Liver (tissue), 9 donors: ENCODE results near the gene PLB1. TPM values are rescaled to one million over a fixed set of nuclear protein-coding genes. Genes with fewer than 3 reads are reported as not detected.

Experiments used
- DNase-seq: peaks from one replicate; pipeline ENCODE4 v3.0.0-alpha.2; 2017; ENCODE audit warnings: low spot score
- H3K27ac ChIP-seq, 2 donors: one replicate each; pipeline ENCODE4 v1.7.0; 2013; ENCODE audit warnings: inconsistent platforms in 2 of 2, low read length in 2 of 2, control low read depth in 1 of 2, low read depth in 1 of 2, mild to moderate bottlenecking in 1 of 2
- H3K27me3 ChIP-seq, 4 donors: one replicate each; pipeline versions ENCODE4 v1.6.1 to v1.7.0; 2013; ENCODE audit warnings: low read length in 3 of 4, inconsistent platforms in 1 of 4, mild to moderate bottlenecking in 1 of 4, moderate library complexity in 1 of 4; ENCODE audit not compliant: control insufficient read depth in 4 of 4, insufficient read depth in 4 of 4
- H3K36me3 ChIP-seq, 4 donors: one replicate each; pipeline versions ENCODE4 v1.6.1 to v1.7.0; 2013; ENCODE audit warnings: low read length in 3 of 4, mild to moderate bottlenecking in 3 of 4, low read depth in 1 of 4, moderate library complexity in 1 of 4; ENCODE audit not compliant: control insufficient read depth in 4 of 4, insufficient read depth in 3 of 4
- H3K4me1 ChIP-seq, 4 donors: one replicate each; pipeline versions ENCODE4 v1.6.1 to v1.7.0; 2013; ENCODE audit warnings: low read length in 3 of 4, mild to moderate bottlenecking in 3 of 4, moderate library complexity in 1 of 4; ENCODE audit not compliant: control insufficient read depth in 4 of 4, insufficient read depth in 4 of 4
- H3K4me3 ChIP-seq, 3 donors: one replicate each; pipeline versions ENCODE4 v1.6.1 to v1.7.0; 2013; ENCODE audit warnings: low read length in 3 of 3, control low read depth in 1 of 3, low read depth in 1 of 3, mild to moderate bottlenecking in 1 of 3
- H3K9ac ChIP-seq, 2 donors: one replicate each; pipeline ENCODE4 v1.7.0; 2013; ENCODE audit warnings: low read length in 2 of 2, mild to moderate bottlenecking in 2 of 2, moderate library complexity in 2 of 2, control low read depth in 1 of 2, low read depth in 1 of 2
- H3K9me3 ChIP-seq, 4 donors: one replicate each; pipeline versions ENCODE4 v1.6.1 to v1.7.0; 2013; ENCODE audit warnings: low read length in 3 of 4; ENCODE audit not compliant: control insufficient read depth in 4 of 4
- ATF3 ChIP-seq: IDR thresholded peaks from 2 replicates; pipeline ENCODE4 v1.6.1; 2016; ENCODE audit warnings: antibody characterized with exemption
- EGR1 ChIP-seq, 2 donors: IDR thresholded peaks; 2 replicates each; pipeline ENCODE4 v1.6.1; 2016 to 2018; ENCODE audit warnings: antibody characterized with exemption in 2 of 2, low read depth in 2 of 2
- FOXA1 ChIP-seq: IDR thresholded peaks from 2 replicates; pipeline ENCODE4 v1.6.1; 2016; ENCODE audit warnings: antibody characterized with exemption
- FOXA2 ChIP-seq: IDR thresholded peaks from 2 replicates; pipeline ENCODE4 v1.6.1; 2016; ENCODE audit warnings: antibody characterized with exemption
- GABPA ChIP-seq, 2 donors: IDR thresholded peaks in 1 of 2; conservative IDR thresholded peaks in 1 of 2; 2 replicates each; pipeline ENCODE4 v1.6.1; 2016; ENCODE audit warnings: antibody characterized with exemption in 2 of 2, mild to moderate bottlenecking in 1 of 2, moderate library complexity in 1 of 2
- HNF4A ChIP-seq, 2 donors: conservative IDR thresholded peaks; 2 replicates each; pipeline ENCODE4 v1.6.1; 2016; ENCODE audit warnings: antibody characterized with exemption in 2 of 2, mild to moderate bottlenecking in 2 of 2
- HNF4G ChIP-seq: IDR thresholded peaks from 2 replicates; pipeline ENCODE4 v1.6.1; 2016; ENCODE audit warnings: antibody characterized with exemption
- MAX ChIP-seq: IDR thresholded peaks from 2 replicates; pipeline ENCODE4 v1.6.1; 2016; ENCODE audit warnings: antibody characterized with exemption
- NR2F2 ChIP-seq: IDR thresholded peaks from 2 replicates; pipeline ENCODE4 v1.6.1; 2016; ENCODE audit warnings: antibody characterized with exemption
- RAD21 ChIP-seq, 2 donors: IDR thresholded peaks; 2 replicates each; pipeline ENCODE4 v1.6.1; 2016; ENCODE audit warnings: antibody characterized with exemption in 2 of 2, mild to moderate bottlenecking in 2 of 2
- REST ChIP-seq: IDR thresholded peaks from 2 replicates; pipeline ENCODE4 v1.6.1; 2016; ENCODE audit warnings: antibody characterized with exemption, mild to moderate bottlenecking
- RXRA ChIP-seq, 2 donors: IDR thresholded peaks; 2 replicates each; pipeline ENCODE4 v1.6.1; 2017 to 2018; ENCODE audit warnings: antibody characterized with exemption in 2 of 2, mild to moderate bottlenecking in 1 of 2
- SP1 ChIP-seq: IDR thresholded peaks from 2 replicates; pipeline ENCODE4 v1.6.1; 2018; ENCODE audit warnings: antibody characterized with exemption, mild to moderate bottlenecking
- TAF1 ChIP-seq: conservative IDR thresholded peaks from 2 replicates; pipeline ENCODE4 v1.6.1; 2016; ENCODE audit warnings: antibody characterized with exemption, mild to moderate bottlenecking
- YY1 ChIP-seq: IDR thresholded peaks from 2 replicates; pipeline ENCODE4 v1.6.1; 2016; ENCODE audit warnings: antibody characterized with exemption, mild to moderate bottlenecking
- ZBTB33 ChIP-seq: IDR thresholded peaks from 2 replicates; pipeline ENCODE4 v1.6.1; 2016; ENCODE audit warnings: antibody characterized with exemption
- WGBS: extraction: QIAGEN DNeasy Blood & Tissue Kit; methylation state at CpG from one replicate; pipeline ENCODE4 v1.1.7; 2013; 5-methylcytosine and 5-hydroxymethylcytosine counted together
- polyA plus RNA-seq, 2 donors: library from polyadenylated mRNA; stranded (reverse) in 1 of 2; unstranded in 1 of 2; fragments of 200-250 nt in 1 of 2; fragments of >200 nt in 1 of 2; fragmentation: Nextera tagmentation in 1 of 2; extraction: Ambion mirVana in 1 of 2; gene quantifications; one replicate each; pipeline versions ENCODE4 v1.2.1 to v1.2.3, GENCODE V29; 2013 to 2015
- total RNA-seq, 2 donors: library from RNA; depleted of rRNA; stranded (reverse); fragments of >200 nt; gene quantifications; one replicate each; pipeline ENCODE4 v1.2.3, GENCODE V29; 2014
- TF ChIP-seq, protein P1 (sequence below): fragments of 150-350 bp; IDR thresholded peaks from 2 replicates; pipeline ENCODE4 v1.5.1; 2017; ENCODE audit warnings: improper control_type of control experiment, low read depth, low read length; ENCODE audit not compliant: missing input control
- donor health status: healthy.
- donor health status: healthy.
- donor health status: healthy.
- donor health status: healthy.
- donor health status: healthy.

PLB1 gene
- total and polyA plus RNA-seq, 4 donors = 0.58 to 4.5 (median 1.6) TPM

- WGBS = 92% methylated on average over 2 of the region's 2 CpGs
- H3K27ac ChIP-seq = no peak overlapping the region
- no peaks in the 10 kb centered on the region for H3K36me3 ChIP-seq
- TF ChIP-seq FOXA1 = no peak
- no peak for TF ChIP-seq RXRA (IDR thresholded peaks at IDR 0.05)
- no peak for TF ChIP-seq MAX
- no peak for TF ChIP-seq YY1
- no peak for TF ChIP-seq EGR1 (IDR thresholded peaks at IDR 0.05; ENCODE audit: low read depth in 2 of 2)
- TF ChIP-seq, protein P1, sequence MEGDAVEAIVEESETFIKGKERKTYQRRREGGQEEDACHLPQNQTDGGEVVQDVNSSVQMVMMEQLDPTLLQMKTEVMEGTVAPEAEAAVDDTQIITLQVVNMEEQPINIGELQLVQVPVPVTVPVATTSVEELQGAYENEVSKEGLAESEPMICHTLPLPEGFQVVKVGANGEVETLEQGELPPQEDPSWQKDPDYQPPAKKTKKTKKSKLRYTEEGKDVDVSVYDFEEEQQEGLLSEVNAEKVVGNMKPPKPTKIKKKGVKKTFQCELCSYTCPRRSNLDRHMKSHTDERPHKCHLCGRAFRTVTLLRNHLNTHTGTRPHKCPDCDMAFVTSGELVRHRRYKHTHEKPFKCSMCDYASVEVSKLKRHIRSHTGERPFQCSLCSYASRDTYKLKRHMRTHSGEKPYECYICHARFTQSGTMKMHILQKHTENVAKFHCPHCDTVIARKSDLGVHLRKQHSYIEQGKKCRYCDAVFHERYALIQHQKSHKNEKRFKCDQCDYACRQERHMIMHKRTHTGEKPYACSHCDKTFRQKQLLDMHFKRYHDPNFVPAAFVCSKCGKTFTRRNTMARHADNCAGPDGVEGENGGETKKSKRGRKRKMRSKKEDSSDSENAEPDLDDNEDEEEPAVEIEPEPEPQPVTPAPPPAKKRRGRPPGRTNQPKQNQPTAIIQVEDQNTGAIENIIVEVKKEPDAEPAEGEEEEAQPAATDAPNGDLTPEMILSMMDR = no peak
- no peak for TF ChIP-seq TAF1
- TF ChIP-seq NR2F2 = no peak
- no peak for TF ChIP-seq RAD21 (IDR thresholded peaks at IDR 0.05)
- H3K9ac ChIP-seq = no peak overlapping the region
- no peaks in the 10 kb centered on the region for H3K9me3 ChIP-seq
- no peaks in the 10 kb centered on the region for H3K27me3 ChIP-seq
- H3K4me3 ChIP-seq = no peak overlapping the region
- DNase-seq = no peak
- peaks cover 3 to 12% (median 7%) of the 10 kb centered on the region in 4 donors for H3K4me1 ChIP-seq
These were observed 173.0 kb downstream of the PLB1 start for GRCh38 chr2:28668880-28669279.

GRCh38 chr2:28670856-28671255 is 175.0 kb downstream of the PLB1 start:
- no peak for DNase-seq
- peaks cover 3 to 12% (median 7%) of the 10 kb centered on the region in 4 donors for H3K4me1 ChIP-seq
- H3K36me3 ChIP-seq = no peaks in the 10 kb centered on the region
- no peaks in the 10 kb centered on the region for H3K27me3 ChIP-seq
- no peak overlapping the region for H3K4me3 ChIP-seq
- no peak overlapping the region for H3K9ac ChIP-seq
- no peak overlapping the region for H3K27ac ChIP-seq
- 87% methylated on average over 2 of the region's 2 CpGs for WGBS
- TF ChIP-seq REST (no peak), YY1 (no peak), RXRA (IDR thresholded peaks at IDR 0.05) (no peak), TAF1 (no peak), RAD21 (IDR thresholded peaks at IDR 0.05) (no peak), SP1 (no peak), HNF4A (conservative IDR thresholded peaks at IDR 0.05) (no peak), FOXA1 (no peak), FOXA2 (no peak), HNF4G (no peak), GABPA (IDR thresholded peaks at IDR 0.05 in 1 of 2, conservative IDR thresholded peaks at IDR 0.05 in 1 of 2) (no peak), MAX (no peak), ZBTB33 (no peak), ATF3 (no peak), EGR1 (IDR thresholded peaks at IDR 0.05; ENCODE audit: low read depth in 2 of 2) (no peak)
- TF ChIP-seq, protein P1 = no peak
- H3K9me3 ChIP-seq = no peaks in the 10 kb centered on the region
